ENCODE data around the gene LRRC71.

The LRRC71 gene

DNA sequence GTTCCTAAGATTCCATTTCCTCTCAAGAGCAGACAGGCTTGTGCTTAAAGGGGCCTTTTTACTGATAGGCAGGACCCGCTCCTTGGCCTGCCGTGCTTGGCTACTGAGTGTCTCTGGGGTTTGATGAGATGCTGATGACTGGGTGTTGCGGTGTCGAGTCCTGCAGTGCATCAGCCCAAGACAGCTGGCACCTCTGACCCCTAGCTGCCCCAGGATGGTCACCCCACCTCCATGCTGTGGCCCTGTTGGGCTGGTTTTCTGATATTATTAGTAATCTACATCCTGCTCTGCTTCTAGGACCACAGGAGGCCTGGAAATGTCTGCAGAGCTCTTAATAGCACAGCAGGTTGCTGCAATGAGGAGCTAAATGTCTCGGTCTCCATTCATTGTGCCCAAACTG, 28.7 kb downstream of the LRRC71 start:
- no peak for DNase-seq

- DNase-seq, result no peak
Observed at GRCh38 chr1:156951371-156951770, 30.9 kb downstream of the LRRC71 start.

DNA sequence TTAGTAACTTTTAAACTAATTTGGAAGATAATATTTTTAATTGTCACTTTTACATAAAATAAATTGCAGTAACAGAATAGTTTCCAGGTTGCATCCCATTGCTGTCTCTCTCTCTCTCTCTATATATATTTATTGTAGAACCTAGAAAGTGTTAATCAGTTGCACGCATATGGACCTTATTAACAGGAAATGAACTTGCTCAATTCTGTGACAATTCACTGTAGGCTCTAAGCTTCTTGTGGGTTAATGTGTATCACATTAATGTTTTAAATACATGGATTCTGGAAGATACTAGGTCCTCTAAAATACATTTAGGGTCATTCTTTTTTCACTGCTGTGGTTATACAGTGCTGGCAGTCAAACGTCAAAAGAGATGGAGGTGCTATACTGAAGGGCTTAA, 33.1 kb downstream of the LRRC71 start:
- DNase-seq, result no peak

- DNase-seq, result no peak
Observed at GRCh38 chr1:156956333-156956732, 35.9 kb downstream of the LRRC71 start.

DNA sequence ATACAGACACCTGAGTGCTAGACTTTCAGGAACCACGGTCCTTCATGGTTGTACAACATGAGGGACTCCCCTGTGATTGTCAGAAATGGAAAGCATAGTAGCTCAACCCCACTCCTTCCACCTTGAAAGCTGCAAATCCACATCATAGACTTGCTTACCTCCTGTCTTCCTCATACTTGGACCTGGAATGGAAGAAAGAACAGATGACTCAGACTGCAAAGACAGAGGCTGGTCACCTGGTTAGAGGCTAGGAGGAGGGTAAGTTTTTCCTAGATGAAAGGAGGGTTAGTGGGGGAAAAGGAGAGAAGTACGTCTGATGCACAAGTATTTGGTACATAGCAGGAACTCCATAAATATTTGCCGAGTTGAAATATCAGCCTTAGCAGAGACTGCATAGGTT, 37.2 kb downstream of the LRRC71 start:
- DNase-seq, result no peak

GRCh38 chr1:156958247-156958714, 37.8 kb downstream of the LRRC71 start:
- DNase-seq, result no peak

GRCh38 chr1:156959414-156959813, 39.0 kb downstream of the LRRC71 start:
- DNase-seq, result peak; percentile 89

DNA sequence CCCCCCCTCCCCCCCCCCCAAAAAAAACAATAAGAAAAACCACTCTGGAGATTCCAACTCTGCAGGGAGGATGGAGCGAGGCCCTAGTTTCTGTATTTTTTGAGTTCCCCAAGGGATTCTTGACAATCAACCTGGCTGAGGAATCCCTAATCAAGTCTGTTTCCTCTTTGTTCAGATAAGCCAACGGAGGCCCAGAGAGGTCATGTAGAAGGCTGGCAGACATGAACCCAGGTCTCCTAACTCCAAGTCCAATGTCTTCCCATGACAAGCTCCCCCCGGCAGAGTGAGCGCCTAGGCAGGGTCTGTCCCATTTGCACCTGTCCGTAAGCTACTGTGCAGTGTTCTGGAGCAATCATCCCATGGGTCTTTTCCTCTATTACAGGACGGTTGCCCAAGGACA, 39.5 kb downstream of the LRRC71 start:
- DNase-seq, result no peak

DNA sequence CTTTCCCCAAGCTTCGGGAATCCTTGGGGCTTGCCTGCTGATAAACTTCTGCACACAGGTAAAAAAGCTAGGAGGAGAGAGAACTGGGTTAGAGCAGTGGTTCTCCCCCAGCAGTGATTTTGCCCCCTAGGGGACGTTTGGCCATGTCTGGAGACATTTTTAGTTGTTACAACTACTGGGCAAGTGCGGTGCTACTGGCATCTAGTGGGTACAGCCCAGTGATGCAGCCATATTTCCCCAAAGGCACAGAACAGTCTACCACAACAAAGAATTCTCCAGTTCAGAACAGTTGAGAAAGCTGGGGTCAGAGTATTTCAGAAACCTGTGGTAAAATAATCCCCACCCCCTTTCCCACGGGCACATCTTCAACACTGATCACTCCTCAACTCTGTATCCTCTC, 41.3 kb downstream of the LRRC71 start:
- no peak for DNase-seq

GRCh38 chr1:156963621-156964020, 43.2 kb downstream of the LRRC71 start:
- no peak for DNase-seq

- no peak for DNase-seq
Observed at GRCh38 chr1:156964441-156964840, 44.0 kb downstream of the LRRC71 start.

DNA sequence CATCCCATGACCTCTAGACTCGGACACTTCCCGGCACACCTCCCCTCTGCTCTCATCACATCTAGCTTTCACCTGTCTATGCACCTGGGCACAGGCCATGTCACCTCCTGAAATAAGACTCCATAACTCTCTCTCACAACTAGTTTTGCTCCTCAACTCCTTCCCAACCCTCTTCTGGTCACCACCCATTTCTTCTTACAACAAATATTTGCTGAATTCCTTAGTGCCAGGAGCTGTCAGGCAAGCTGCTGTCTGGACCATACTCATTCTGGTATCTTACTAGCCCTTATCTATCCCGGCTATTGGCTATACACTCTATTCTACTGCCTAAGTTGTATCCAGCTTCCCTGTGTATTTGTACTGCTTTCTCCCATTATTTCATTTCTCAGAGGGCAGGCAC, 49.1 kb downstream of the LRRC71 start:
- no peak for DNase-seq

DNA sequence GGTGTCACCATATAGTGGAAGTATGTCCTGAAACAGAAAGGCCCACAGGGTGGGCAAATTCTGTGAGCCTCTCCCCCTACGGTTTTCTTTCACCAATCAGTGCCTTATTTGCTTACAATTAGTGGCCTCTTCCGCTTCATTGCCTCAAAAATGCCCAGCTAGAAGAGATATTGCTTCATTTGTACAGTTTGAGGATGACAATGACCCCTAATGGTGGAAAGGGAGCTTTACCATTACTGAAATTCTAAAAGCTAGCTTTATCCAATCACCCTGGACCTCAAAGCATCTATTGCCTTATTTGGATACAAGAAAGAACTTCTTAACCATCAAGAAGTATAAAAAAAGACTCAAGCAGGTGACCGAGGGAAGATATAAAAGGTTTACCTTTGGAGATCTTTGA, 49.6 kb downstream of the LRRC71 start:
- DNase-seq, result no peak

DNA sequence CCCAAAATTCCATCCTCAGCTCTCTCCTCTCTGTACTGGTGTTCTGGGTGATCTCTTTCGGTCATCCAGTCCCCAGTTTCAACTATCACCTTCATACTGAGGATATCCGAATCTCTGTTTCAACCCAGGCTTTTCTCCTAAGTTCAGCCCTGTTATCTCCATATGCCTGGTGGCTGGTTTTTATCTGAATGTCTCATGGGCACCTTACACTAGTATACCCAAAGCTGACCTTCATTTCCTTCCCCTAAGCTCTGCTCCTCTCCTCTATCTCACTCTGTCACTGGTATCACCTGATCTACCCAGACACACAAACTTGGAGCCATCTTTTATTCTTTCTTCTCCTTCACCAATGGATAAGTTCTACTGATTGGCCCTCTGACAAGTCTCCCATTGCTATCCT, 53.0 kb downstream of the LRRC71 start:
- no peak for DNase-seq

- no peak for DNase-seq
Observed at GRCh38 chr1:156975084-156975483, 54.7 kb downstream of the LRRC71 start.

DNA sequence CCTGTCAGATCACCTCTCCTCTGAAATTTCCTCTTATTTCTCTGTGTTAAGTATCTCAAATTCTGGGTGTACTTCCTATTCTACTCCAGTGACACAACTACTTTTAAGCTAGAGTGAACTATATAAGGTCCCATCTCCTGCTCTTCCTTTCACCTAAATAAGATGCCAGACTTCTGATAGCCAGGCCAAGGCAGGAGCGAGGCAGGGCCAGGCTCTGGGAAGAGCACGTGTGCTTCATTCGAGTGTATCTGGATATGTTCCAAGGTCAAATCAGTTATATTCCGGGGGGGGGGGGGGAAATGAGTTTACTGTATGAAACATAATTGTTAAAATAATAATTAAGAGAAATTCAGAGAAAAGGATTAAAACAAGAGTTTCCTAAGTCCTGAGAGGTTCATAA, 60.1 kb downstream of the LRRC71 start:
- no peak for DNase-seq

All from DMS153 (cell line).